ENCODE measurements around the gene CEBPE.

The CEBPE gene

DNA sequence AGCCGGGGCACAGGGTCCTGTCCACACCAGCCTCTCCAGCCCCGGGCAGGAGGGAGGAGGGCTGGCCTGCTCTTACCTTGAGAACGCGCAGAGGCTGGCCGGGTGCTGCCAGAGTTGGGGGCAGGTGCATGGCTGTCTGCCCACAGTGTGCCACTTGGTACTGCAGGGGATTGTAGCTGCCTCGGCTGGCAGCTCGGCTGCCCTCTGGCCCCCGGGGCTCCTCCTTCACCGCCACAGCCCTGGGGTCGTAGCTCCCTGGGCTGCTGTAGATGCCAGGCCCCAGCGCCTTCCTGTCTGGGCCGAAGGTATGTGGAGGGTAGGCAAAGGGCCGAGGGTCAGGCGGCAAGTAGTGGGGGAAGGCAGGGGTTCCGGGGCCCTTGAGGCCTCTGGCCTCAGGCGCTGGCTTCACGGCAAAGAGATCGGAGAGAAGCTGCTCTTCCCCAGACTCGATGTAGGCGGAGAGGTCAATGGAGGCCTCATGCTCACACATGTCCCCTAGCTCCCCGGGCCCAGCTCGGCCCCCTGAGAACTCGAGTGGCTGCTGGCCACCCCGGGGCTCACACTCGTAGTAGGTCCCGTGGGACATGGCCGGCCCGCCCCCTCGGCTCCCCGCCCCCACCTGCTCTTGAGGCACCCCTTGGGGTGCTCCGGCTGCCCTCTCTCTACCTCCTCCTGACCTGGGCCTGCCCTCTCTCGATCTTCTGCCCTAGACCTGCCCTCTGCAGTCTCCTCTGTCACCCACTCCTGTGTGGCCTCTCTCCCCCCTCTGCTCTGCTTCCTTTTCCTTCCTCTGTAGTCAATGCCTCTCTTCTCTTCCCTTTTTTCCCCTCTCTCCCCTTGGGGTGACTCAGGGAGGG, at the start of gene CEBPE:
Gene CEBPE, minus strand, starts transcription at position 750 of the 857 bp plus-strand sequence. Its CDS starts 164 bp downstream, at position 586.
- FAIRE-seq, result no peak
- TF ChIP-seq, protein P1, sequence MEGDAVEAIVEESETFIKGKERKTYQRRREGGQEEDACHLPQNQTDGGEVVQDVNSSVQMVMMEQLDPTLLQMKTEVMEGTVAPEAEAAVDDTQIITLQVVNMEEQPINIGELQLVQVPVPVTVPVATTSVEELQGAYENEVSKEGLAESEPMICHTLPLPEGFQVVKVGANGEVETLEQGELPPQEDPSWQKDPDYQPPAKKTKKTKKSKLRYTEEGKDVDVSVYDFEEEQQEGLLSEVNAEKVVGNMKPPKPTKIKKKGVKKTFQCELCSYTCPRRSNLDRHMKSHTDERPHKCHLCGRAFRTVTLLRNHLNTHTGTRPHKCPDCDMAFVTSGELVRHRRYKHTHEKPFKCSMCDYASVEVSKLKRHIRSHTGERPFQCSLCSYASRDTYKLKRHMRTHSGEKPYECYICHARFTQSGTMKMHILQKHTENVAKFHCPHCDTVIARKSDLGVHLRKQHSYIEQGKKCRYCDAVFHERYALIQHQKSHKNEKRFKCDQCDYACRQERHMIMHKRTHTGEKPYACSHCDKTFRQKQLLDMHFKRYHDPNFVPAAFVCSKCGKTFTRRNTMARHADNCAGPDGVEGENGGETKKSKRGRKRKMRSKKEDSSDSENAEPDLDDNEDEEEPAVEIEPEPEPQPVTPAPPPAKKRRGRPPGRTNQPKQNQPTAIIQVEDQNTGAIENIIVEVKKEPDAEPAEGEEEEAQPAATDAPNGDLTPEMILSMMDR (IDR thresholded peaks at IDR 0.05; ENCODE audit: insufficient read depth, missing control alignments), result no peak
- no peak for DNase-seq (ENCODE audit: insufficient read length, low spot score)

DNA sequence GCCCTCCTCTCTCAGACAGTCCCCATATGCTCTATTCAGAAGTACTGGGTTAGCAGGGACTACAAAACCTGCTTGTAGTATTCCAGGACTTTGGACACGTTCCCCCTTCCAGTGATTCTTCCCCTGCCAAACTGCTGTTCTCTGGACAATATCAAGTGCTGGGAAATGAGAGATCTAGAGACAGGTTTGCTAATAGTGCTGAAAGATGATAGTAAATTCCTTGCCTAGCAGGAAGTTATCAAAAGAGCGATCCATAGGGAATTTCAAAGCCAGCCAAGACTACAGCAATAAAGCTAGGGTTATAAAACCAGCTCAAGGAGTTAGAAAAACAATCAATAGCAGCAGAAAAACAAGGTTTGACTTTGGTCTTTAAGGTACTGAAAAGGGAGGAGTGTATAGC, 49.2 kb upstream of the CEBPE start:
- DNase-seq (ENCODE audit: insufficient read length, low spot score) (no peak), FAIRE-seq (no peak)
- TF ChIP-seq, protein P1 (IDR thresholded peaks at IDR 0.05; ENCODE audit: insufficient read depth, missing control alignments), result no peak

DNA sequence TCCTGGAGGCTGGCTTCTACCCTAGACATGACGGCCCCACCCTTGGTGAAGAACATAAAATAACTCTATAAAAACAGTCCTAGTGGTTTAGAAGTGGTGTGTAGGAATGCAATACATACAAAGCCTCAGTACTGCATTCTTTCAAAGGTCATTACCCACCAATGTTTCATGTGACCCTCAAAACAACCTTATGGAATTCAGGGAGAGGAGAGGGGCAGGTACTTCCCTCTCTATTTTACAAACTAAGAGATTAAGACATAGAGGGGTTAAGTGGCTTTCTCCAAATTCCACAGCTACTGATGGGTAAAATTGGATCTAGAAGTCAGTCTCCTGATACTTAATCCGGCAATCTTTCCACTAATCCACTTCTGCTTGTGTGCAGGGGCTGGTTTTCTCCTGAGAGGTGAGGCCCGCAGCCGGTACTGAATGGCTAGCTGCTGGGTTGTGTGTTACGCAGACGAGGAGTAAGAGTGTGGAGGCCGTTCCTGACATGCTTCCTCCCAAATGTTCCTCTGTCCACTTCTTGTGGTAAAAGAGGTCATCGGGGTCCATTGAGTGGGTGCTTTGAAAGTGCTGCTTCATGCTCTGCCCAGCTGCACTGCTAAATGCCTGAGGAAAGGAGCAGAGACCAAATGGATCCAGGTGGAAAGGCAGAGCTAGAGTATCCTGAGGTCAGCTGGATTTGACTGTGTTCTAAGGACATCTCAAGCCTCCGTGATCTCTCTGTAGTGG, 48.2 kb upstream of the CEBPE start:
- TF ChIP-seq, protein P1 (IDR thresholded peaks at IDR 0.05; ENCODE audit: insufficient read depth, missing control alignments), result no peak
- DNase-seq (ENCODE audit: insufficient read length, low spot score) (no peak), FAIRE-seq (no peak)

DNA sequence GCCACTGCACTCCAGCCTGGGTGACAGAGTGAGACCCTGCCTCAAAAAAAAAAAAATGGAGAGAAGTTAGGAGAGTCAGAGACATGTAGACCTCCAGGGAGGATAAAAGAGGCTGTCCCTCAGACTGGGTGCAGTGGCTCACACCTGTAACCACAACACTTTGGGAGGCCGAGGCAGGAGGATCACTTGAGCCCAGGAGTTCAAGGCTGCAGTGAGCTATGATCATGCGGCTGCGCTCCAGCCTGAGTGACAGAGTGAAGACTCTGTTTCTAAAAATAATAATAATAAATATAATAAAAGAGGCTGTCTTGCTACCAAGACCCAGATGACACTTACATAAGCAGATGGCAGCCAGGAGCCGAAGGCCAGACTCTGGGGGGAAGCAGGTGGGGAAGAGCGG, 45.9 kb upstream of the CEBPE start:
- DNase-seq (ENCODE audit: insufficient read length, low spot score) (no peak), FAIRE-seq (no peak)
- TF ChIP-seq, protein P1 (IDR thresholded peaks at IDR 0.05; ENCODE audit: insufficient read depth, missing control alignments), result no peak

DNA sequence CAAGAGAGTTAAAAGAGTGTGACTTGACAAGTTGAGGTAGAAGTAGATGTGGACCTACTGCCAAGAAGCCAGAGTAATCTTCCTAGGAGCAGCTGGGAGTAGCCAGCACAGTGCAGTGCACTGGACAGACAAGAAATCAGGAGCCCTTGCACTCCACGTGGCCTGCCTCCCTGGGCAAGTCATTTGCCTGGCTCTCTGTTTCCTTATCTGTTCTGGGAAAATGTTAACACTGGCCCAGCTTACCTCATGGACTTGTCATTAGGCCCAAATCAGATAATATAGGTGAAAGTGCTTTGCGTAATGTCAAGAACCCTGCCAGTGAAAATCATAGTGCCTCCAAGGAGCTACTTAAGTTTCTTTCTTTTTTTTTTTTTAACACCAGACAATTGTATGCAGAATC, 45.2 kb upstream of the CEBPE start:
- TF ChIP-seq, protein P1 (IDR thresholded peaks at IDR 0.05; ENCODE audit: insufficient read depth, missing control alignments), result no peak
- DNase-seq (ENCODE audit: insufficient read length, low spot score), result no peak
- FAIRE-seq, result no peak

DNA sequence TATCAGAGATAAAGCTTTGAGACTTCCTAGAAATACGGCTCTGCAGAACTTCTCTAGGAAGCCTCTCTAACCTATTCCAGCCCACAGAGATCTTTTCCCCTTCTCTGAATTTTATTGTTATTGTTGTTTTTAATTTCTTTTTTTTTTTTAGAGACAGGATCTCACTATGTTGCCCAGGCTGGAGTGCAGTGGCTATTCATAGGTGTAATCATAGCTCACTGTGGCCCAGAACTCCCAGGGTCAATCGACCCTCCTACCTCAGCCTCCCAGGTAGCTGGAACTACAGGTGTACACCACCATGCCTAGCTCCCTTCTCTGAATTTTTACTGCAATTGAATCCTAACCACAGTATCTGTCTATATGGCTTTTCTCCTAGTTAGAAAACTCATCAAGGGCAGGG, 44.8 kb upstream of the CEBPE start:
- DNase-seq (ENCODE audit: insufficient read length, low spot score) (no peak), FAIRE-seq (no peak)
- TF ChIP-seq, protein P1 (IDR thresholded peaks at IDR 0.05; ENCODE audit: insufficient read depth, missing control alignments), result no peak

DNA sequence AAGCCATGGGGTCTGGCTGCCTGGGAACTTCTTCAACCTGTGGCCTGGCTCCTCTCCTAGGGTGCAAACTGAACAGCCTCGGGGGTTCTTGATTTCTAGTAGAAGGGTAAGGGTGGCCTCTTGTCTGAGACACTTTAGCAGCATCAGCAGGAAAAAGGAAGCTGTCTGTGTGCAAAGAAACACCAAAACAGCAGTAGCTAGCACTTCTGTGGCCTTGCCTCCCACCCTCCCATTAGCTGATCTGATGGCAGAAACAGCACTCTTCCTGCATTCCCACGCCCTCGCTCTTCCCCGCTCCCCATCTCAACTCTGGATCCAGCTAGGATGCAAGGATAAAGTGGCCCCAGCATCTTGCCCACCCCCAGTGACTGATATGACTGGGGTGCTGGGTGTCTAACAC, 43.7 kb upstream of the CEBPE start:
- TF ChIP-seq, protein P1 (IDR thresholded peaks at IDR 0.05; ENCODE audit: insufficient read depth, missing control alignments), result no peak
- no peak for DNase-seq (ENCODE audit: insufficient read length, low spot score)
- no peak for FAIRE-seq
